NCI-H345 treated with DMSO at 0.1 percent for 48 hours (cell line): ENCODE data around the gene HIF3A.

Experiments used
- DNase-seq: peaks from one replicate; lab custom pipeline; 2025; ENCODE audit not compliant: unreplicated experiment; lab: John Stamatoyannopoulos, UW

HIF3A gene

DNA sequence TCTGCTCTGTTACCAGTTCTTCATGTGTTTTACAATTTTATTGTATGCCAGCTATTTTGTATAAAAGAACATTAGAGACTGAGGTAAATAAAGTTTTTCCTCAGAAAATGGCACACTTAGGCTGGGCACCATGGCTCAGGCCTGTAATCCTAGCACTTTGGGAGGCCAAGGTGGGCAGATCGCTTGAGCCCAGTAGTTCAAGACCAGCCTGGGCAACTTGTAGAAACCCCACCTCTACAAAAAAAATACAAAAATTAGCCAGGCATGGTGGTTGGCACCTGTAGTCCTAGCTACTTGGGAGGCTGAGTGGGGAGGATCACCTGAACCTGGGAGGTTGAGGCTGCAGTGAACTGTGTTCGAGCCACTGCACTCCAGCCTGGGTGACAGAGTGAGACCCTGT is 84.5 kb downstream of the HIF3A start:
- DNase-seq, result no peak

DNA sequence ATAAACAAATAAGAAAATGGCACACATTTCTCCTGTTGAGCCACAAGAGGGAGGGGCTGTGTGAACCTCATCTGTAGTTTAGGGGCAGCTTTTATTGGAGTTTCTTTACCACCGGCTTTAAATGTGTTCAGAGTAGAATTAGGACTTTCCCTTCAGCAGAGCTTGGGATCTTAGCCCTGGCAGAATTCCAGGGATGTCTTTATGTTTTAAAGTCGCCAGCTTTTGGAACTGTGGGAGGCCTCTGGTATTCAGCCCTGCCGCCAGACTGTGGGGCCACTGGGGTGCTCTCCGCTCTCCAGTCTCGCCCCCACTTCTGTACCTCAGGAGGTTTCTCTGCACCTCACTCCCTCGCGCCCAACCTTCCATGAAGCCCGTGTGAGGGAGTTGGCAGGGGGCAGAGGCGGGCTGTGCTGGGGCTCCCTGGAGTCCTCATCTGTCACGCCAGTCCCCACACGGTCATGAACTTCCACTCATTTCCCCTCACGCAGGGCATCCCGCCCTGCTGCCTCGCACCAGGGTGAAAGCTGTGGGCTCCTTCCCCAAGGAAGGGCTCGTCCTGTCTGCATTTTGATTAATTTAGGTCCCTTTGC is 85.0 kb downstream of the HIF3A start:
- no peak for DNase-seq

DNA sequence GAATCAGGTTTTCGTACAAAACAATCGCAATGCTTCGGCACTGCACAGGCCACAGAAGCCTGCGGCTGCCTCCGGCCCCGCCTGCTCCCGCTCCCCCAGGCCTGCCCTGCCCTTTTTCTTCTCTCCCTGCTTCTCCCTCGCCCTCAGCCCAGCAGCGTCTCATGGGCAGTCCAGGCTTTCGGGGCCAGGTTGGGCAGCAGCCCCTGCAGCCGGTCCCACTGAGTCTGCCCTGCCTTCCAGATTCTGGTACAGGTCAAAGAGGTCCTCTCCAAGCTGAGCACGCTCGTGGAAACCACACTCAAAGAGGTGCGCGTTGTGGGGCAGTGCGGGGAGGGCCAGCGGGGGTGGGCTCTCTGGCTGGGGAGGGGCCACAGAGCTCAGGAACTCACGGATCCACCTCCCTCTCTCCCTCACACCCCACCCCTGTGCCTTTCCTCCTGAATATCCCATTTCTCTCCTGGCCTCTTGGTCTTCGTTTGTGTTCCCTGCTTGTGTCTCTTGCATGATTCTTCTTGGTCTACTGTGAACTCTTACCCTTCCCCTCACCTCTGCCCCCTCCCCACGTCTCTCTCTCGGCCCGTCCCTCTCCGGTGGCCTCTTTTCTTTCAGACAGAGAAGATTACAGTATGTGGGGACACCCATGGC is 86.5 kb downstream of the HIF3A start:
- no peak for DNase-seq

DNA sequence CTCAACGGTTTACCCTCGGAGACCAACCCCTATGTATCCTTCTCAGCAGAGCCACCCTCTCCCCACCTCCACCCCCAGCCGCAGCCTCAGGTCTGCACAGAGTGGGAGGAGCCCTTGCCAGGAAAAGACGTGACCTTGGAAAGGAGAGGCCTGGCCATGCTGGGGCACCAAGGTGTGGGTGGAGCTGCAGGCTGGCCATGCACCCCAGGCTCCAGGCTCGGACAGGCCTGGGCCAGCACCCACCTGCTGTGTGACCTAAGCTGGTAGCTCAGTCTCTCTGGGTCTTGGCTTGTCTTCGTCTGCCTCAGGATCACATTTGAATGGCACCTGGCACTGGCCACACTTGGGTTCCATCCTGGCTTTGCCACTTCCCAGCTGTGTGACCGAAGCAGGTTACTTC is 87.0 kb downstream of the HIF3A start:
- DNase-seq, result no peak

DNA sequence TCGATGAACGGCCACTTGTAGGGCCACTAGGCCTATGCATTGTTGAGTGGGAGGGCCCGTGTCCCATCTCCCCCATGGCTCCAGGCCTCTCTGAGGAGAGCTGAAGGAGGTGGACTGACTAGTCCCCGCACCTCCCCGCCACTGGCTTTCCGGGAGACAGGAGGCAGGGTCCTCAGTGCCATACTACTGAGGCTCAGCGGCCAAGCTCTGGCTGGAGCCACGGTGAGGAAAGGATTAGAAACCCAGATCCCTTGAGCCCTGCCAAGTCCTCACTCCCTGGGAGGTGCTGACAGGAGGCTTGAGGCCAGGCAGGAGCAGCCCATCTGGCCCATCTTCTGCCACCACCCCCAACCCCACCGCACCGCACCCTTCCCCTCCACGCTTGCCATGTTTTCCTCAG is 87.6 kb downstream of the HIF3A start:
- no peak for DNase-seq

- DNase-seq, result no peak
These were observed 88.8 kb downstream of the HIF3A start for GRCh38 chr19:46385636-46386035.

- no peak for DNase-seq
These were observed 89.3 kb downstream of the HIF3A start for GRCh38 chr19:46386151-46386550.

DNA sequence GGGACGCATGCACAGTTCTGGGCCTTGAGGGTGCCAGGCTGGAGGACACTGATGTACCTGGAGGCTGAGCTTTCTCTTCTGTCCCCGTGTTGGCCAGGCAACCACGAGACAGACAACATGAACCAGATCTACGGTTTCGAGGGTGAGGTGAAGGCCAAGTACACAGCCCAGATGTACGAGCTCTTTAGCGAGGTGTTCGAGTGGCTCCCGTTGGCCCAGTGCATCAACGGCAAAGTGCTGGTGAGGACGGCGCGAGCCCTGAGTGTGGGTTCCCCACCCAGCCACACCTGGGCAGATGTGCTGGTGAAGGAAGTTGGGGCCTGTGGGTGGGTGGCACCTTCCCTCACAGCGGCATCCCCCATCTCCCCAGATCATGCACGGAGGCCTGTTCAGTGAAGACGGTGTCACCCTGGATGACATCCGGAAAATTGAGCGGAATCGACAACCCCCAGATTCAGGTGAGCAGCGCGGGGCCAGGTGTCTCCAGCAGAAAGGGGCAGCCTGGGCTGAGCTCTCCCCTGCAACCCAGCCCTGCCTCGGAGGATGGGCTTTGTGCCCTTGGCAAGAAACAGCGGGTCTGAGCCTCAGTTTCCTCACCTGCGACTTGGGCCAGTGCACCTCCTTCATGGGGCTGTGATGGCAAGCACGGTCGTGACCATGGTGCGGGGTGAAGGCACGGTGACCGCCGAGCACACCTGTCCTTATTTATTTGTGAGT is 90.3 kb downstream of the HIF3A start:
- DNase-seq, result no peak

DNA sequence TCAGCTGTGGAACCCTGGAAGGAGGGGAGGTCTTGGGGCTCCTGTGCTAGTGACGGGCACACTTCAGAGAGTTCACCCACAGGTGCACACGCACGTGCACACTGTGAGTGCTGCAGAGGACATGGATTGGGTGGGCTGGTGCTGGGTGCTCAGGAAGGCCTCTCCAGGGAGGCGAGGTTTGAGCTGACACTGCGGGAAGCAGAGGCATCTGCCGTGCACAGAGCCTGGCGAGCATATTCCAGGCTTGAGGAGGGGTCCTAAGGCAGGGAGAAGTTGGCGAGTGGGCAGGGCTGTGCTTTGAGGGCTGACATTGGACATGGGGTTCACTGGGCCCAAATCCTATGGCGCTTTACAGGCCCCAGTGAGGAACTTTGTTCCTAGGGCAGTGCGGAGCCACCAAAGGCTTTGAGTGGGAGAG is 90.9 kb downstream of the HIF3A start:
- no peak for DNase-seq

GRCh38 chr19:46388311-46389095 is 91.7 kb downstream of the HIF3A start:
- no peak for DNase-seq

DNA sequence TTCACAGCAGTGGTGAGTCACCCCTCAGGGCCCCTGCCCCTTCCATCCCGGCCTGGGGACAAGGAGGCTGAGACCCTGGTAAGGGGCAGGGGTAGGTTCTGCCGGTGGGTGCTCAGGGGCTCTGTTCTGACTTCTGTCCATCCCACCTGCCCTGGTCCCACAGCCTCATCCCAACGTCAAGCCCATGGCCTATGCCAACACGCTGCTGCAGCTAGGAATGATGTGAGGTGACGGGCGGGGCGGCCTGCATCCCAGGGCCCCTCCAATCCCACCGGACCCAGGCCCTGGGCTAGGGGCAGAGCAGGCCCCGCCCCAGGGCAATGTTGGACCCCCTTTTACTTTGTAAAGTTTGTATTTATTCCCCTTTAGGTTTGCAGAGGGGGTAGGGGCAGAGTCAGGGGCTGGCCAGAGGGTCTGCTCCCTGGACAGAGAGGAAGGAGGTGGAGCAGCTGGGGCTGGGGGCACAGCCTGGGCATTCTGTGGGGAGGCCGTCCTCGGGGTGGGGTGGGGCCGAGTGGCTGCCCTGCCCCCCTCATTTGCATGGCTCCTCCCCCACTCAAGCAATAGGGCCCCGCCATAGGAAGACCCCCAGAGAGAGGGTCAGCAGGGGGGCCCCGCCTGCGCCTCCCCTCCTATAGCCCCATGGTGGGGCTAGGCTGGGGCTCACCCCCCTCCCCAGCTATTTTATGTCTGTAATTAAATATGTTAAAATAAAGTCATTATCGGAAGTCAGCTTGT is 93.4 kb downstream of the HIF3A start:
- no peak for DNase-seq

DNA sequence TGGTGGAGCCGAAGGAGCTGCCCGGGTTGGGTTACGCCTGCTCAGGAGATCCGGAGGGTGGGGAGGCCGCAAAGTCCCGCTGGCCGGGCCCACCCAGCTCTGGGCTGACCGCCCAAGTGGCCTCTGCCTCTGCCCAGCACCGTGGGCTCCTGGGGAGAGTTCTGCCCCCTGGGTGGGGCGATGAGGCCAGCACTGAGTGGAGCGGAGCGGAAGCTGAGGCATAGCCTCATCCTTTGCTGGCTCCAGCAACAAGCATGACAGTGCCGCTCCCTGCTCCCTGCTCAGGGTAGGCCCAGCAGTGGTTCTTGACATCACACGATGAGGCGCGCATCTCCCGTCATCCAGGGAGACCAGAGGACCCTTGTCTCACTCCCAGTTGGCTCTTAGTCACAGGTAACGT is 94.0 kb downstream of the HIF3A start:
- DNase-seq, result no peak

GRCh38 chr19:46391296-46392251 is 94.7 kb downstream of the HIF3A start:
- DNase-seq, result no peak

DNA sequence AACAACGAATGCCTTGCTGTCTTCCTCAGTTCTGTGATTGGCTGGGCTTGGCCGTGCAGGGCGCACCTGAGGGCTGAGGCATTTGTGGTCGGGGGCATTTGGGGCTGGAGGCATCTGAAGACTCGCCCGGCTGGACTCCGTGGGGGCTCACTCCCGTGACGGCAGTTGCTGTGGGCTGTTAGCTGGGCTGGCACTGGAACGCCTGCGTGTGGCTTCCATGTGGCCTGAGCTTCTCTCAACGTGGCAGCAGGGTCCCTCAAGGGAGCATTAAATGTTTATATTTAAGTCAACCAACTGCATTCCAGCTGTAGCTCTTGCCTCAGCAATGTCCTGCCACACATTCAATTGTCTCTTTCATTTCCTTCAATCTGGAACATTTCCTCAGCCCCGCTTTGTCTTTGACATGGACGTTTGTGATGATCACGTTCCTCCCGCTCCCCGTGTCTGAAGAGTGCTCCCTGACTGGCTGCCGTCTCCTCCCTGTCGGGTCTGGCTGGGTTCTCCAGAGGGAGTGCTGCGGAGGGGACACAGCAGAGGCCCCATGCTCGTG is 95.5 kb downstream of the HIF3A start:
- no peak for DNase-seq

DNA sequence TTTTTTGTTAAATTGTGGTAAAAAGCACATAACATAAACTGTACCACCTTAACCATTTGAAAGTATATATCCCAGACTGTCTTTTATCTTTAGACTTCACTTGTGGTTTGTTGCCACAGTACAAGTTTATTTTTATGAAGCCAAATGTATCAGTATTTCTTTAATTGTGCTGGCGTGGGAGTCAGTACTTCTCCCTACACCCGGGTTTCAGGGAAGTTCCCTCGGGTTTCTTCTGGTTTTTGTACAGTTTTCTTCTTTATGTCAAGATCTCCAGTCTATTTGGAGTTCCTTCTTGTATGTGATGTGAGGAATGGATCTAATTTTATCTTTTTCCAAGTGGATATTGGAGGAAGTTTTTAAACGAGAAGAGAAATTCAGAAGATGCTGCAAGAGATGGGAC is 96.0 kb downstream of the HIF3A start:
- DNase-seq, result no peak
